RWPE2 (cell line): ENCODE results near the gene GEMIN5.

Experiments
- ATAC-seq: fragments of 200-7000 bp; cut with Tn5 transposase; 3 replicates; pipeline ENCODE4 v1.9.1; 2021; ENCODE audit warnings: low read depth
- DNase-seq: peaks from one replicate; pipeline ENCODE4 v3.0.0-alpha.2; 2020; ENCODE audit warnings: low spot score
- H3K27ac ChIP-seq: fragments of 450-650 bp; 2 replicates; pipeline ENCODE4 v1.5.1; 2017; ENCODE audit warnings: mild to moderate bottlenecking; ENCODE audit not compliant: poor library complexity, severe bottlenecking
- H3K27me3 ChIP-seq: fragments of 250-450 bp; sonication (Bioruptor Pico); 2 replicates; pipeline ENCODE4 v1.5.1; 2021; ENCODE audit warnings: mild to moderate bottlenecking, moderate library complexity; ENCODE audit not compliant: insufficient read depth, poor library complexity, severe bottlenecking
- H3K36me3 ChIP-seq: fragments of 250-450 bp; sonication (Bioruptor Pico); 2 replicates; pipeline ENCODE4 v1.5.1; 2020; ENCODE audit warnings: low read depth, mild to moderate bottlenecking, moderate library complexity
- H3K4me1 ChIP-seq: fragments of 250-450 bp; sonication (Bioruptor Pico); 2 replicates; pipeline ENCODE4 v1.5.1; 2021; ENCODE audit warnings: mild to moderate bottlenecking, moderate library complexity; ENCODE audit not compliant: insufficient read depth, poor library complexity, severe bottlenecking
- H3K4me3 ChIP-seq: fragments of 250-450 bp; sonication (Bioruptor Pico); 2 replicates; pipeline ENCODE4 v1.5.1; 2021; ENCODE audit warnings: mild to moderate bottlenecking, moderate library complexity; ENCODE audit not compliant: severe bottlenecking
- H3K9me3 ChIP-seq: fragments of 250-450 bp; sonication (Bioruptor Pico); 2 replicates; pipeline ENCODE4 v1.5.1; 2021; ENCODE audit warnings: mild to moderate bottlenecking, moderate library complexity; ENCODE audit not compliant: severe bottlenecking
- TF ChIP-seq, protein P1 (sequence below): fragments of 450-650 bp; IDR thresholded peaks from one replicate; pipeline ENCODE4 v1.5.1; 2017; ENCODE audit warnings: mild to moderate bottlenecking, moderate library complexity; ENCODE audit not compliant: poor library complexity, severe bottlenecking

Gene GEMIN5

DNA sequence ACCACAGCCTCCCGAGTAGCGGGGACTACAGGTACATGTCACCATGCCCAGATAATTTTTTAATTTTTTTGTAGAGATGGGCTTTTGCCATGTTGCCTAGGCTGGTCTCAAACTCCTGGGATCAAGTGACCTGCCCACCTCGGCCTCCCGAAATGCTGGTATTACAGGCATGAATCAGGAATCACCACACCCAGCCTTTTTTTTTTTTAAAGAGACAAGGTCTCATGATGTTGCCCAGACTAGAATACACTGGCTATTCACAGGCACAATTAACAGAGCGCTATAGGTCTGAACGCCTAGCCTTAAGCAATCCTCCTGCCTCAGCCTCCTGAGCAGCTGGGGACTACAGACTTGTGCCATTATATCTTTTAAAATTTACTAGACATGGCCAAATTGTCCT lies 36.1 kb downstream of the GEMIN5 start:
- DNase-seq (no peak), ATAC-seq (no peak)
- Histone ChIP-seq H3K4me3 (no peak overlapping the region), H3K36me3 (peaks cover 93% of the 10 kb centered on the region), H3K27me3 (no peaks in the 10 kb centered on the region), H3K9me3 (no peaks in the 10 kb centered on the region), H3K27ac (no peak overlapping the region), H3K4me1 (no peaks in the 10 kb centered on the region)
- TF ChIP-seq, protein P1, sequence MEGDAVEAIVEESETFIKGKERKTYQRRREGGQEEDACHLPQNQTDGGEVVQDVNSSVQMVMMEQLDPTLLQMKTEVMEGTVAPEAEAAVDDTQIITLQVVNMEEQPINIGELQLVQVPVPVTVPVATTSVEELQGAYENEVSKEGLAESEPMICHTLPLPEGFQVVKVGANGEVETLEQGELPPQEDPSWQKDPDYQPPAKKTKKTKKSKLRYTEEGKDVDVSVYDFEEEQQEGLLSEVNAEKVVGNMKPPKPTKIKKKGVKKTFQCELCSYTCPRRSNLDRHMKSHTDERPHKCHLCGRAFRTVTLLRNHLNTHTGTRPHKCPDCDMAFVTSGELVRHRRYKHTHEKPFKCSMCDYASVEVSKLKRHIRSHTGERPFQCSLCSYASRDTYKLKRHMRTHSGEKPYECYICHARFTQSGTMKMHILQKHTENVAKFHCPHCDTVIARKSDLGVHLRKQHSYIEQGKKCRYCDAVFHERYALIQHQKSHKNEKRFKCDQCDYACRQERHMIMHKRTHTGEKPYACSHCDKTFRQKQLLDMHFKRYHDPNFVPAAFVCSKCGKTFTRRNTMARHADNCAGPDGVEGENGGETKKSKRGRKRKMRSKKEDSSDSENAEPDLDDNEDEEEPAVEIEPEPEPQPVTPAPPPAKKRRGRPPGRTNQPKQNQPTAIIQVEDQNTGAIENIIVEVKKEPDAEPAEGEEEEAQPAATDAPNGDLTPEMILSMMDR = no peak

DNA sequence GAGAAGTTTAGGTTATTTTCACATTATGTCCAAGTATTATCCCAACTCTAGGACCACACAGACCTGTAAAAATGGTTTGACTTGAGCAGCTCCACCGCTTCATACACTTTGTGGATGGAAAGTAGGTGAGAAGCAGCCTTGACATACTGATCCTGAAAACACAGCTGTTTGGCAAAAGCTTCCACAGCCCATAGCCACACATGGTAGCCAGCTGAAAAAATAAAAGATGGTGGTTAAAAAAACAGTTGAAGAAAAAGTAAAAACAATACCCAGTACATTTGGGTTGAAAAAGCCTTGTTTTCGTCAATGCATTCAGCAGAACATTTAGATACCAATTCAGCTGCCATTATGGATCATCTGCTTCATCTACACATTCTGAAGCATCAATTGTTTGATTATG lies 36.7 kb downstream of the GEMIN5 start:
- Histone ChIP-seq H3K9me3 (no peaks in the 10 kb centered on the region), H3K27ac (no peak overlapping the region), H3K36me3 (peaks cover 93% of the 10 kb centered on the region), H3K4me1 (no peaks in the 10 kb centered on the region), H3K27me3 (no peaks in the 10 kb centered on the region), H3K4me3 (no peak overlapping the region)
- DNase-seq (no peak), ATAC-seq (no peak)
- TF ChIP-seq, protein P1 = no peak

DNA sequence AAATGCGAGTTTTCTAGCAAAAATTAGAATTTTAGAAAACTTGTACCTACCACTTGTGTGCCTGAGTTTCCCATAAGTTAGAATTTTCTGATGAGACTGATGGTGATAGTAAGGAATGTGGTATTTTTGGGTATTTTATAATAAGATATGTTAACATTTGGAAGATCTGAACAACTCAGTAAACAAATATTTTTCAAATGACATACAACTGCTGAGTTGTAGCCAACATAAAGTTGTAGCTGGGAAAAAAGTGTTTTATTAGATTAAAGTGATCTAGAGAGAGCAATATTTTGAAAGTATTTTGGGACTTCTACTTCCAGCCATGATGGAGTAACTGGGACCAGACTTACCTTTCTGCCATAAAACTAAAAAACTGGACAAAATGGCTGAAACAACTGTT lies 37.9 kb downstream of the GEMIN5 start:
- peaks cover 96% of the 10 kb centered on the region for H3K36me3 ChIP-seq
- H3K27me3 ChIP-seq = no peaks in the 10 kb centered on the region
- DNase-seq (no peak), ATAC-seq (no peak)
- TF ChIP-seq, protein P1 = no peak
- no peak overlapping the region for H3K27ac ChIP-seq
- no peaks in the 10 kb centered on the region for H3K4me1 ChIP-seq
- H3K4me3 ChIP-seq = no peak overlapping the region
- no peaks in the 10 kb centered on the region for H3K9me3 ChIP-seq

DNA sequence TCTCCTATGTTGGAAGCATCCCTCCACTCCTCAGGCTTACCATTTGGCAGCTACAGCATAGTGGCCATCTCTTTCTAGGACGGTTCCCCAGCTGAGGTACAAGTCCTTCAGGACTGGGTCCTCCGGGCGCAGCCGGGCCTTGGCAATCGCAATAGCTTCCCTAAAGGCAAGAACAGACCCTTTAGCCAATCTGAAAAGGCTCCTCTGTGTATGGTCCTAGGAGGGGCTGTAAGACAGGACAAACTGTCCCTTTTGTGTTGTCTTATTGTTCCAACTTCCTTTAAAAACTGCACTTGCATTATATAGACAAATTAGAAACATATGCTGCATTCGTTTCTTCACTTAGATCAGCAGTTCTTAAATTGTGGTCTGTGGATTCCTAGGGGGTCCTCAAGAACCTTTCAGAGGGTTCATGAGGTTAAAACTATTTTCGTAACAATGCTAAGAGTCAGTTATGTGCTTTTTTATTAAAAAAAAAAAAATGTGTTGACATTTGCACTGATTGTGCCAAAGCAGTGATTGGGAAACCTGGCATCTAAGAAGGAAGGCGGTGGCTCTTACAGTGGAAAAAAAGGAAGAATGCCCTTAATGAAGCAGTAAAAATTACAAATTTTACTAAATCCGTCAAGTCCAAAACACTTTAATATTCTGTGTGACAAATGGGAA lies 38.7 kb downstream of the GEMIN5 start:
- no peak overlapping the region for H3K4me3 ChIP-seq
- H3K36me3 ChIP-seq = peaks cover 92% of the 10 kb centered on the region
- no peaks in the 10 kb centered on the region for H3K9me3 ChIP-seq
- TF ChIP-seq, protein P1 = no peak
- no peak for ATAC-seq
- no peak for DNase-seq
- H3K27me3 ChIP-seq = no peaks in the 10 kb centered on the region
- H3K4me1 ChIP-seq = no peaks in the 10 kb centered on the region
- no peak overlapping the region for H3K27ac ChIP-seq

DNA sequence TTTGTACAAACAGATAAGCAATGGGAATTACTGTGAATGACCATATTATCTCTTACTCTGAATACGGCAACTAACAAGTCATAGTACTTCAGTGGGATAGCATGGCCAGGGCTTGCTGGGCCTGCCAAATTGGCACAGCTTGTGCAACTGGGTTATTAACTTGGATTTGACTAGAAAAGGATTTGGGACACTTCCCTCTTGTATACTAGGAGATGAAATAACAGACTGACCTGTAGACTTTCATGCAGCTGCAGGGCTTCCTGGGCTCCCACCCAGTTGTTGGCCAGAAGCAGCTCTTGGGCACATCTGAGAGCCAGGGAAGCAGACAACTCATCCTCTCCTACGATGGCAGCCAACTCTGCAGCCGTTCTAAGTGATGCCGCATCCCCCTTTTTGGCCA lies 39.8 kb downstream of the GEMIN5 start:
- ATAC-seq (no peak), DNase-seq (no peak)
- Histone ChIP-seq H3K36me3 (peaks cover 91% of the 10 kb centered on the region), H3K4me3 (no peak overlapping the region), H3K27ac (no peak overlapping the region), H3K9me3 (no peaks in the 10 kb centered on the region), H3K4me1 (no peaks in the 10 kb centered on the region), H3K27me3 (no peaks in the 10 kb centered on the region)
- TF ChIP-seq, protein P1 = no peak
